ENCODE results near the gene MFSD1. TPM values are rescaled to one million over a fixed set of nuclear protein-coding genes. Genes with fewer than 3 reads are reported as not detected.

Gene MFSD1
- total RNA-seq, 1 donor from 2014 or later: 61.0 TPM

DNA sequence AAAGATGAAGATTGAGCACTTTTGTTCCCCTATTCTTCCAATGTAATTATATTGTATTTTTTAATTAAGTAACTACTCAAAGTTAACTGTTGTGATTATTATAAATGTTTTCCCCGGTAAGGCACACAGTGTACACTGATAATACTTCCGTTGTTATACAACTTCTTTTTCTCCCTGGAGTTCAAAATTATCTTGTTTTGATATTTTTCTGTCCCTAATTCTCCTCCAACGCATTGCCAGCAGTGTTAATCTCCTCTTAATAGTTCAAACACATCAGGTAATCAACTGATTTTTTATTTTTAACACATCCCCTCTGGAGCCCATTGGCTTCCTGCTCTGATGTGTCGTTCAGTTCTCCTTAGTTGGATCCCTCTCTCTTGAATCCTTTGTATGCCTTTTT is 32.3 kb upstream of the MFSD1 start:
- Histone ChIP-seq H3K27me3 (ENCODE audit: control insufficient read depth, insufficient read depth, low read length) (no peaks in the 10 kb centered on the region), H3K4me3 (ENCODE audit: low read depth, low read length) (no peak overlapping the region)
- no peak for DNase-seq (ENCODE audit: low read depth)

GRCh38 chr3:158769952-158770740 is 31.7 kb upstream of the MFSD1 start:
- no peak for TF ChIP-seq CTCF (IDR thresholded peaks at IDR 0.05; ENCODE audit: insufficient read depth, low read length, poor library complexity, severe bottlenecking)
- Histone ChIP-seq H3K4me3 (ENCODE audit: low read depth, low read length) (no peak overlapping the region), H3K27me3 (ENCODE audit: control insufficient read depth, insufficient read depth, low read length) (no peaks in the 10 kb centered on the region), H3K36me3 (ENCODE audit: control insufficient read depth, insufficient read depth, low read length) (no peaks in the 10 kb centered on the region)
- DNase-seq (ENCODE audit: low read depth): no peak

More for the DNA sequence above, 32.3 kb upstream of the MFSD1 start:
- no peak for TF ChIP-seq CTCF (IDR thresholded peaks at IDR 0.05; ENCODE audit: insufficient read depth, low read length, poor library complexity, severe bottlenecking)
- H3K36me3 ChIP-seq (ENCODE audit: control insufficient read depth, insufficient read depth, low read length): no peaks in the 10 kb centered on the region

- TF ChIP-seq CTCF (IDR thresholded peaks at IDR 0.05; ENCODE audit: insufficient read depth, low read length, poor library complexity, severe bottlenecking): no peak
- Histone ChIP-seq H3K36me3 (ENCODE audit: control insufficient read depth, insufficient read depth, low read length) (no peaks in the 10 kb centered on the region), H3K27me3 (ENCODE audit: control insufficient read depth, insufficient read depth, low read length) (no peaks in the 10 kb centered on the region), H3K4me3 (ENCODE audit: low read depth, low read length) (no peak overlapping the region)
- DNase-seq (ENCODE audit: low read depth): no peak
Observed at GRCh38 chr3:158770741-158771350, 31.0 kb upstream of the MFSD1 start.

GRCh38 chr3:158771577-158771976 is 30.3 kb upstream of the MFSD1 start:
- no peak for DNase-seq (ENCODE audit: low read depth)
- Histone ChIP-seq H3K27me3 (ENCODE audit: control insufficient read depth, insufficient read depth, low read length) (no peaks in the 10 kb centered on the region), H3K4me3 (ENCODE audit: low read depth, low read length) (no peak overlapping the region), H3K36me3 (ENCODE audit: control insufficient read depth, insufficient read depth, low read length) (no peaks in the 10 kb centered on the region)
- no peak for TF ChIP-seq CTCF (IDR thresholded peaks at IDR 0.05; ENCODE audit: insufficient read depth, low read length, poor library complexity, severe bottlenecking)

DNA sequence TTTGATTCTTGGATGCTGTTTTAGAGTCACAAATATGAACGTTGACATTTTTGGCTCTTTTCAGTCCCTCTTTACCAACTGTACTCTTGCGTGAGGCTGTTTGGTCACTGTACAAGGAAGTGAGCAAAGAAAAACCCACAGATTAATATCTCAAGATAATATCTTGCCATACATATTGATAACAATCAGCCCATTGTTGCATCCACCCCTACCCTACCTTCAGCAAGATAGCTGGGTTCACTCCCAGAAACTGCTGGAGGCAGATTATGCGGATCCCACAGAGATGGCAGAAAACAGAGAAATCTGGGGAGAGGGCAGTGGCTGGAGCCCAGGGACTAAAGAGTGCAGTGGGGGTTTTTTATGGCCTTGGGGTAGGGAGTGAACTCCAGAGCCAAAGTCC is 29.9 kb upstream of the MFSD1 start:
- DNase-seq (ENCODE audit: low read depth): no peak
- no peak for TF ChIP-seq CTCF (IDR thresholded peaks at IDR 0.05; ENCODE audit: insufficient read depth, low read length, poor library complexity, severe bottlenecking)
- no peaks in the 10 kb centered on the region for H3K36me3 ChIP-seq (ENCODE audit: control insufficient read depth, insufficient read depth, low read length)
- no peak overlapping the region for H3K4me3 ChIP-seq (ENCODE audit: low read depth, low read length)
- no peaks in the 10 kb centered on the region for H3K27me3 ChIP-seq (ENCODE audit: control insufficient read depth, insufficient read depth, low read length)

All from kidney epithelial cell (primary cell).